Mucosa of rectum (tissue), 2 donors: ENCODE data around the gene PXYLP1.

Source experiments
- H3K27ac ChIP-seq, 2 donors: one replicate each; pipeline ENCODE4 v1.7.0; 2013; ENCODE audit warnings: inconsistent platforms in 2 of 2, low read depth in 2 of 2, low read length in 2 of 2
- H3K27me3 ChIP-seq, 2 donors: one replicate each; pipeline ENCODE4 v1.7.0; 2013; ENCODE audit warnings: low read length in 2 of 2; ENCODE audit not compliant: control insufficient read depth in 2 of 2, insufficient read depth in 2 of 2
- H3K36me3 ChIP-seq, 2 donors: one replicate each; pipeline ENCODE4 v1.7.0; 2013; ENCODE audit warnings: low read length in 2 of 2; ENCODE audit not compliant: control insufficient read depth in 2 of 2, insufficient read depth in 2 of 2
- H3K4me1 ChIP-seq, 2 donors: one replicate each; pipeline ENCODE4 v1.7.0; 2013; ENCODE audit warnings: low read length in 2 of 2, mild to moderate bottlenecking in 1 of 2; ENCODE audit not compliant: control insufficient read depth in 2 of 2, insufficient read depth in 2 of 2
- H3K4me3 ChIP-seq, 2 donors: one replicate each; pipeline ENCODE4 v1.7.0; 2013; ENCODE audit warnings: low read length in 2 of 2
- H3K9ac ChIP-seq, 2 donors: one replicate each; pipeline ENCODE4 v1.7.0; 2013; ENCODE audit warnings: low read length in 2 of 2, low read depth in 1 of 2, mild to moderate bottlenecking in 1 of 2
- H3K9me3 ChIP-seq, 2 donors: one replicate each; pipeline ENCODE4 v1.7.0; 2013; ENCODE audit warnings: low read length in 2 of 2; ENCODE audit not compliant: control insufficient read depth in 2 of 2
- donor health status: healthy.
- donor health status: Normal muscosa, but diverticular disease.

PXYLP1 gene

GRCh38 chr3:141320399-141321108 is 88.9 kb downstream of the PXYLP1 start:
- Histone ChIP-seq H3K9ac (no peak overlapping the region), H3K27ac (no peak overlapping the region), H3K4me3 (no peak overlapping the region), H3K9me3 (no peaks in the 10 kb centered on the region), H3K27me3 (no peaks in the 10 kb centered on the region), H3K36me3 (no peaks in the 10 kb centered on the region), H3K4me1 (peaks cover 0 to 8% of the 10 kb centered on the region in 2 donors)

GRCh38 chr3:141321109-141321497 is 89.5 kb downstream of the PXYLP1 start:
- Histone ChIP-seq H3K9me3 (no peaks in the 10 kb centered on the region), H3K27me3 (no peaks in the 10 kb centered on the region), H3K27ac (no peak overlapping the region), H3K4me1 (peaks cover 0 to 8% of the 10 kb centered on the region in 2 donors), H3K36me3 (no peaks in the 10 kb centered on the region), H3K9ac (no peak overlapping the region), H3K4me3 (no peak overlapping the region)

GRCh38 chr3:141323936-141324704 is 92.5 kb downstream of the PXYLP1 start:
- H3K36me3 ChIP-seq, result no peaks in the 10 kb centered on the region
- H3K27ac ChIP-seq, result peak overlapping the region; percentile 62 to 86

GRCh38 chr3:141326123-141326522 is 94.5 kb downstream of the PXYLP1 start:
- Histone ChIP-seq H3K4me1 (peaks cover 13 to 38% of the 10 kb centered on the region in 2 donors), H3K9ac (peak overlapping the region; percentile 41 to 58), H3K4me3 (peak overlapping the region; percentile 55 to 72), H3K9me3 (no peaks in the 10 kb centered on the region), H3K36me3 (no peaks in the 10 kb centered on the region), H3K27ac (peak overlapping the region; percentile 73 to 86), H3K27me3 (no peaks in the 10 kb centered on the region)

More at GRCh38 chr3:141323936-141324704, 92.5 kb downstream of the PXYLP1 start:
- H3K9ac ChIP-seq, result peak overlapping the region in 1 of 2 donors; percentile 26
- H3K27me3 ChIP-seq, result no peaks in the 10 kb centered on the region
- H3K9me3 ChIP-seq, result no peaks in the 10 kb centered on the region
- peaks cover 11 to 36% of the 10 kb centered on the region in 2 donors for H3K4me1 ChIP-seq
- peak overlapping the region; percentile 55 to 72 for H3K4me3 ChIP-seq

- H3K4me1 ChIP-seq, result peaks cover 17 to 43% of the 10 kb centered on the region in 2 donors
- H3K27ac ChIP-seq, result peak overlapping the region; percentile 70 to 80
- no peaks in the 10 kb centered on the region for H3K27me3 ChIP-seq
- peak overlapping the region in 1 of 2 donors; percentile 26 for H3K4me3 ChIP-seq
- no peak overlapping the region for H3K9ac ChIP-seq
- no peaks in the 10 kb centered on the region for H3K9me3 ChIP-seq
- H3K36me3 ChIP-seq, result no peaks in the 10 kb centered on the region
Observed at GRCh38 chr3:141326626-141327025, 95.0 kb downstream of the PXYLP1 start.

GRCh38 chr3:141328286-141329166 is 96.9 kb downstream of the PXYLP1 start:
- Histone ChIP-seq H3K9me3 (no peaks in the 10 kb centered on the region), H3K27me3 (no peaks in the 10 kb centered on the region), H3K9ac (no peak overlapping the region), H3K4me3 (no peak overlapping the region), H3K4me1 (peaks cover 33 to 61% of the 10 kb centered on the region in 2 donors), H3K36me3 (no peaks in the 10 kb centered on the region), H3K27ac (no peak overlapping the region)

GRCh38 chr3:141330235-141330634 is 98.6 kb downstream of the PXYLP1 start:
- Histone ChIP-seq H3K4me1 (peaks cover 33 to 60% of the 10 kb centered on the region in 2 donors), H3K9me3 (no peaks in the 10 kb centered on the region), H3K36me3 (no peaks in the 10 kb centered on the region), H3K9ac (no peak overlapping the region), H3K4me3 (no peak overlapping the region), H3K27ac (peak overlapping the region in 1 of 2 donors; percentile 39), H3K27me3 (no peaks in the 10 kb centered on the region)

- H3K4me1 ChIP-seq, result peaks cover 33 to 57% of the 10 kb centered on the region in 2 donors
- H3K36me3 ChIP-seq, result no peaks in the 10 kb centered on the region
- no peaks in the 10 kb centered on the region for H3K27me3 ChIP-seq
- H3K27ac ChIP-seq, result peak overlapping the region; percentile 39 to 65
- no peak overlapping the region for H3K4me3 ChIP-seq
- no peak overlapping the region for H3K9ac ChIP-seq
- no peaks in the 10 kb centered on the region for H3K9me3 ChIP-seq
Observed at GRCh38 chr3:141330718-141331376, 99.2 kb downstream of the PXYLP1 start.

GRCh38 chr3:141331377-141332318 is 100.0 kb downstream of the PXYLP1 start:
- Histone ChIP-seq H3K27me3 (no peaks in the 10 kb centered on the region), H3K4me3 (no peak overlapping the region), H3K27ac (peak overlapping the region; percentile 20 to 65), H3K36me3 (no peaks in the 10 kb centered on the region), H3K9ac (no peak overlapping the region), H3K9me3 (no peaks in the 10 kb centered on the region), H3K4me1 (peaks cover 31 to 53% of the 10 kb centered on the region in 2 donors)
